Inflammatory macrophage (primary cell): ENCODE measurements around the gene C19orf47.

Experiments used
- DNase-seq, 2 donors: peaks; one replicate each; pipeline ENCODE4 v3.0.0-alpha.2; 2020 to 2022
- total RNA-seq, 18 experiments: gene quantifications; one replicate each; lab custom pipeline; 2026; ENCODE audit warnings: mixed read lengths in 6 of 18, inconsistent platforms in 2 of 18; lab: John Stamatoyannopoulos, UW

Gene C19orf47, protein sequence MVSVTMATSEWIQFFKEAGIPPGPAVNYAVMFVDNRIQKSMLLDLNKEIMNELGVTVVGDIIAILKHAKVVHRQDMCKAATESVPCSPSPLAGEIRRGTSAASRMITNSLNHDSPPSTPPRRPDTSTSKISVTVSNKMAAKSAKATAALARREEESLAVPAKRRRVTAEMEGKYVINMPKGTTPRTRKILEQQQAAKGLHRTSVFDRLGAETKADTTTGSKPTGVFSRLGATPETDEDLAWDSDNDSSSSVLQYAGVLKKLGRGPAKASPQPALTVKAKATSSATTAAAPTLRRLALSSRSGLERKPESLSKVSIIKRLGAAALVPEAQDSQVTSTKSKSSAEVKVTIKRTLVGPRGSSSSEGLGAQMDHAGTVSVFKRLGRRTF
- total RNA-seq: 2.2 to 10.1 (median 6.6) reads per million in 18 experiments

DNA sequence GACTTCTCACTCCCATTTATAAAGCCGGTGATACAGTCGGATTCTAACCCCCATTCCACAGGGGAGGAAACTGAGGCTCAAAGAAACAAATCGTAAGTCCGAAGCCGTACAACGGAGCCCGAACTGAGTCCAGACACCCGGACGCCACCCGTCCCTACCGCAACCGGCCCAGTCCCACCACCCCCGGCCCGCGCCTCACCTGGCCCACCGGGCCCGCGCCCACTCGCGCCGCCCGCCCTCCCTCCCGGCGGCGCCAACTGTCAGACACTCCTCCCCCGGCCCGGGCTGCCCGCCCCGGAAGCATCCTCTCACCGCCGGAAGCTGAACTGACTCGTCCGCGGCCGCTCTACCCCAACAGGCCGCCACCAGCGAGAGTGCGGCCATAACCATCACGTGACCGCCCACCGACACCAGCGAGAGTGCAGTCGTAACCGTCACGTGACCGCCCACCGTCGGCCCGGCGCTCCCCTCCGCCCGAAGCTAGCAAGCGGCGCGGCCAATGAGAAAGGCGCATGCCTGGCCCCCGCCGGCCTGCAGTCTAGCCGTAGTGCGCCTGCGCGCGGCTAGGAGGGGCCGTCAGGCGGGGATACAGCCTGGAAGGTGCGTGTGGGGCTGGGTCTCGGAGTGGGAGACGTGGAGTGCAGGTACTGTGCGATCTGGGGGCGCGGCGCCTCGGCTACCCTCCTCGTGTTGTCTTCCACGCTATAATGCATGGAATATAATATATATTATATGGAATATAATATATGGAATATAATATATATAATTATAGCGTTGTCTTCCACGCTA lies at the start of gene C19orf47, which contains the start of gene PLD3:
TSS of gene C19orf47 (minus strand) at position 273 of the 789 bp plus-strand sequence. CDS start 6,540 bp downstream, outside the sequence.
TSS of gene PLD3 (plus strand) at position 571 of the 789 bp plus-strand sequence. CDS start 17,789 bp downstream, outside the sequence.
- peak; percentile 99 to 100 for DNase-seq

DNA sequence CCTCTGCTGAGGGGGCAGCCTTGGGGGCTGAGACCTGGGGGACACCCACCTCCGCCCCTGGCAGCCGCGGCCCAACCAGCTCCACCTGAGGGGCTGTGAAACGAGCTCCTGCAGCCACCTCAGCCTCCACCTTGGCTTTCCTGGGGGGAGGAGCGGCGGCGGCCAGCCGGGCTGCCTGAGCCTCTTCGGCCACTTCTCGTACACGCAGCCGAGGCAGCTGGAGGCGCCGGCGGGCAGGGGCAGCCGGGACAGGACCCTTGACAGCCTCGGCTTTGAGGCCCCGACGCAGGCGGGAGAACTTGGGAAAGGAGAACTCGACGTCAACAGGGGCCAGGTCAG lies 49.3 kb upstream of the C19orf47 start:
- no peak for DNase-seq

DNA sequence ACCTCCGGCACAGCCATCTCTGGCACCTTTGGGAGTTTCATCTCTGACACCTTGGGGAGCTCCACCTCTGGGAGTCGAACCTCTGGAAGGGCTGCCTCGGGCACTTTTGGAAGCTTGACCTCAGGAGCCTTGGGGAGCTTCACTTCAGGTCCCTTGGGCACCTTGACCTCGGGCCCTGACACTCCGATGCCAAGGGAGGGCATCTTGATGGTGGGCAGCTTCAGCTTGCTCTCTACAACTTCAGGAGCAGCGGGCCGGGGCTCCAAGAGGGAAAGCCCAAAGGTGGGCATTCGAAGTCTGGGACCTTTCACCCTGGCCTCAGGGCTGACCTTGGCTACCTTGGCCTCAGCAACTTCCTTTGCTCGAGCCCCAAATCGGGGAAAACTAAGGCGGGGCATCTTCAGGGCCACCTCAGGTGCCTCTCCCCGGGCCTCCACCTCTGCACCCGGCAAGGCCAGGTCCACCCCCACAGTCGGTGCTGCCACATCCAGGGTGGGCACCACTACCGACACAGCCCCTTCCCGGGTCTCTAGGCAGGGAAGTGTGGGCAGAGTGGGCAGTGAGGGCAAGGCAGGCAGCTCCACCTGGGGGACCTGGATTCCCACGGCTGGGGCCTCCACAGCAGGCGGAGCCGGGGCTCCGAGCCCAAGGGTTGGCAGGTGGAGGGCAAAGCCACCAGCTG lies 48.8 kb upstream of the C19orf47 start:
- no peak for DNase-seq

DNA sequence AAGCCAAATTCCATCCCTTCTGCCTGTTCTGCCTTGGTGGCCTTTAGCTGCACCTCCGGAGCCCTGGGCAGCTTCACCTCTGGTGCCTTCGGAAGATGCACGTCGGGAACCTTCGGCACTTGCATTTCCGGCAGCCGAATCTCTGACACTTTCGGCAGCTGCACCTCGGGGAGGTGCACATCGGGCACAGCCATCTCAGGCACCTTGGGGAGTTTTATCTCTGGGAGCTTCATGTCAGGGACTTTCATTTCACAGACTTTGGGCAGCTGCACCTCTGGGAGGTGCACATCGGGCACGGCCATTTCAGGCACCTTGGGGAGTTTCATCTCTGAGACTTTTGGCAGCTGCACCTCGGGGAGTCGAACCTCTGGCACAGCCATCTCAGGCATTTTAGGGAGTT lies 47.8 kb upstream of the C19orf47 start:
- no peak for DNase-seq

DNA sequence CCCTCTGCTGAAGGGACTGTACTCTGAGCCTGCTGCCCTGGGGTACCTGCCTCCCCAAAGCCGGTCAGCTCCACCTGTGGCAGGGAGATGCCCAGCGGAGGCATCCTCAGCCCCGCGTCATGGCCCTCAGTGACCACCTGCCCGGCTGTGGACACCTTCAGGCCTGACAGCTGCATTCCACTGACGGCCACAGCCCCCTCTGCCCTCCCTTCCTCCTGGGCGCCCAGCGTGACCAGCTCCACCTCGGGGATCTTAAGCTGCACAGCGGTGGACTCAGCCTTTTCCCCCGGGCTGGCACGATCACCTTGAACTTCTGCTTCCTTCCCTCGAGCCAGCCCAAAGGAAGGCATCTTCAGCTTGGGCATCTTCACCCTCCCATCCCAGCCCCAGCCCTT lies 46.6 kb upstream of the C19orf47 start:
- no peak for DNase-seq

DNA sequence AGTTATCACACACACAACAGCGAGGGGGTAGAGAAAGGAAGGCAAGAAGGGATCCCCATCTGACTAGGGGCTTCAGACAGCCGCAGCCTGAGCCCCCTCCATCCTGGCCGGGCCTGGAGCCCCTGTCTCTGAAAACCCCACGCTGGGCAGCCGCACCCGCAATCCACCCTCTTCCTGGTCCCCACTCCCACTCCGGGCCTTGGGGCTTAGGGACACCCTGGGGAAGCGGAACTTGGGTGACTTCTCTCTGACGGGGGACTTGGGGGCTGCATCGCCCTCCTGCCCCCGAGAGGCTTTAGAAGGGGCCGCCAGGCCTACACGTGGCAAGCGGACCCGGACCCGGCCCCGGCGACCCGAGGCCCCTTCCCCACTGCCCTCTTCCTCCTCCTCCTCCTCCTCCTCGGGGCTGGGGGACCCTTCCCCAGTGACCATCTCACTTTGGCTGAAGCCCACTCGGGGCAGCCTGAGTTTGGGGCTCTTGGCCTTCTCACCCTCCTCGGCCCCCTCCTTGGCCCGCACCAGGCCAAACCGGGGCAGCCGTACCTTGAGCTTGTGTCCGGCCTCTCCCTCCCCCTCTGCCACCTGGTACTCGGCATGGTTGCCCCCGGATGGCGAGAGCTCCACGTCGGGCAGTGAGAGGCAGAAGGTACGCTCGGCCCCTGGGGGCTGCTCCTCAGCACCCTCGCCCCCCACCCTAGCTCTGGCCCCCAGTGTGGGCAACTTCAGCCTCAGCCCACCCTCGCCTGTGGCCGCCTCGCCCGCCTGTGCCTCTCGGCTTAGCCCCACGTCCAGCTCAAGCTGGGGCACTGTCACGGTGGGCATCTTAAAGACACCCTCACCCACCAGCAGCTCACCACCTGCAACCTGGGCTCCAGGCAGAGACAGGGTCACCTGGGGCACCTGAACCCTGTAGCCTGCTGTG lies 46.0 kb upstream of the C19orf47 start:
- DNase-seq: no peak

DNA sequence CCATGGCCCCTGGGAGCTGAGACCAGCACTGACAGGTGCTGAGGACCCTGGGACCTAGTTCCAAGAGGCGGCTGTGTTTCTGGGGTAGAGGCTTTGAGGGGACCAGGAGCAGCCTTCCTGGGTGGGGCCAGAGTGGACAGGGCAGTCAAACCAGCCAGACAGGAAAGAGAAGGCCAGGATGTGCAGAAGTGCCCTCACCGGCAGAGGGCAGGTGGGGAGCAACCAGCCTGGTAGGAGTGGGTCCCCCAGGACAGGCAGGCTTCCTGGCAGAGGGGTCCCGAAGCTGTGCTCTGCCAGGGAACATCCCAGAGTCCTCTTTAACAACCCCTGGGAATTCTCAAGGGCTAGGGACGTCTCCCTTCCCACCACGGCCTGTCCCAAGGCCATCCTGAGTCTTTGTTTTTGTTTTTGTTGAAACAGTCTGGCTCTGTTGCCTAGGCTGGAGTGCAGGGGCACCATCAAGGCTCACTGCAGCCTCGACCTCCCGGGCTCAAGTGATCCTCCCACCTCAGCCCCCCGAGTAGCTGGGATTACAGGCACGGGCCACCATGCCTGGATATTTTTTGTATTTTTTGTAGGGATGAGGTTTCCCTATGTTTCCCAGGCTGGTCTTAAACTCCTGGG lies 44.8 kb upstream of the C19orf47 start:
- DNase-seq: no peak

DNA sequence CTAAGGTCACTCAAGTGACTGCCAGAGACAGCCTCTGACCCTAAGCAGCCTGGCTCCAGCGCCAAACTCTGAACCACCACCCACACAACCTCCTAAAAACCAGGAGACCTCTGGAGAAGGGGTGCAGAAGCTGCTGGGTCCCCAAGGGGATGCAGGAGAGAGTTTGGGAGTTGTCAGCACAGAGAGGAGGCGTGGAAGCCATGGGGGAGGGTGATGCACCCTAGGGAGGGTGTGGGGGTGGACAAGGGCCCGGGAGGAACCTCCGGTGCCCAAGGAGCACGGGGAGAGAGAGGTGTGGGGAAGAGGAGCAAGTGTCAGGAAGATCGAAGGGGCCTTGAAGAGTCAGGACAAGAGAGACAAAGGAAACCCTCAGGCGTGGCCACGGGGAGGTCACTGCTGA lies 43.9 kb upstream of the C19orf47 start:
- DNase-seq: no peak

DNA sequence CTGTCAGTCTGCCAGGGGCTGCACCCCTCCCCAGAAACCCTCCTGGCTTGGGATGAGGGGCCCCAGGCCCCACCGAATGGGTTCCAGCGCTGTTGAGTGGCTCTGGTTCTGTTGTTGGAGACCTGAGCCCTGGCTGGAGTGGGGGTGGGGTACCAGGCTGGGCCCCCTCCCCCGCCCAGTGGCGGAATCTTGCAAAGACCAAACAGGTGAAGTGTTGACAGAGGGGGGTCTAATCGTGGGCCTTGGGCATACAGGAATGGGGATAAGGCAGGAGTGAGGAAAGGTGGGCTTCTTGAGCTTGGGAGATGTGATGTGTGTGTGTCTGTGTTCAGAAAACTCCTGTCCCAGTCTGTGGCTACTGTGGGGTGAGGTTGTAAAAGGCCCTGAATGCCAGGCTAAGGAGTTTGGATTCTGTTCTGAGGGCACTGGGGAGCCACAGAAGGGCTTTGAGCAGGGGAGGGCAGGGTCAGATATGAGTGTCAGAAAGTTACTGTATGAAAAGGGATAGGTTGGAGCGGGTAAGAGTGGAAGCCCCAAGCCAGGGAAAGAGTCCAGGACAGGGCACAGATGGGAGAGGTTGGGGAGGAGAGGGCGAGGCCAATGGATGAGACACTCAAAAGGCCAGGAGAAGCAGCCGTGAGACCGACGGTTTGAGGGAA lies 42.0 kb upstream of the C19orf47 start, which contains the start of gene HIPK4:
TSS of gene HIPK4 (minus strand) at position 98 of the 659 bp plus-strand sequence. CDS start 279 bp downstream, outside the sequence.
- DNase-seq: no peak

DNA sequence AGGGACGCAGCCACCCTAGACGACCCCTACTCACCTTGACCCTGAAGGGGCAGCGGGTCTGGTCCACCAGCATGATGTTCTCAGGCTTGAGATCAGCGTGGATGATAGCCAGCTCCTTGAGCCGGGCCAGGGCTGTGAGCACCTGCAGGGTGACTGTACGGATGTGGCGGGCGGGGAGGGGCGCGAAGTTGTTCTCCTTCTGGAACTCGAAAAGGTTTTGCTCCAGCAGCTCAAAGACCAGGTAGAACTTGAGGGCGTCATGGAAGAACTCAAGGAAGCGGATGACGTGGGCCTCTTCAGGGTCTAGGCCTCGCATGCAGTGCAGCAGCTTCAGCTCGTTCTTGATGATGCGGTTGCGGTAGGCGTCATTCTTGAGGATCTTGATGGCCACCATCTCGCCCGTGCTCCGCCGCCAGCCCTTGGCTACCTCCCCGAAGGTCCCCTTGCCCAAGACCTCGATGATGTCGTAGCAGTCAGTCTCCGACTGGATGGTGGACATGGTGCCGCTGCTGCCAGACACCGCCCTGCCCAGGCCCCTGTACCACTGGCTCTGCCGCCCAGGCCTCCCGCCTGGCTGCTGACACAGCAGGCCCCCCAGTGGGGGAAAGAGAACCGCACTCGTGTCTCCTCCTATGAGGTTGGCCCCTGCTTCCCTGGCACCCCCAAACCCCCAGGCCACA lies 41.3 kb upstream of the C19orf47 start:
- DNase-seq: no peak

DNA sequence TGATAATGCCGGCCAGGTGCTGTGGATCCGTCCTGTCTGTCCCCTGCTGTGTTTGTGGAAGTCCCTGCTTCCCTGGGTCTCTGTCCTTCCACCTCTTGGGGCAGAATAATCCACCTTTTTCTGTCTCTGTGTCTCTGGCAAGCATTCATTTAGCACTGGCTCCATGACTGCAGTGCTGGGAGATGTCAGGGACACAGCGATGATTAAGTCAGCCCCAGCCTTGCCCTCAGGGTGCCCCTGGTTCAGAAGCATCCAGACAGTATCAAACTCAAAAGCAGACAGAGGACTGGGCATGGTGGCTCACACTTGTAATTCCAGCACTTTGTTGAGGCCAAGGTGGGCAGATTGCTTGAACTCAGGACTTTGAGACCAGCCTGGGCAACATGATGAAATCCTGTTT lies 40.3 kb upstream of the C19orf47 start:
- no peak for DNase-seq

DNA sequence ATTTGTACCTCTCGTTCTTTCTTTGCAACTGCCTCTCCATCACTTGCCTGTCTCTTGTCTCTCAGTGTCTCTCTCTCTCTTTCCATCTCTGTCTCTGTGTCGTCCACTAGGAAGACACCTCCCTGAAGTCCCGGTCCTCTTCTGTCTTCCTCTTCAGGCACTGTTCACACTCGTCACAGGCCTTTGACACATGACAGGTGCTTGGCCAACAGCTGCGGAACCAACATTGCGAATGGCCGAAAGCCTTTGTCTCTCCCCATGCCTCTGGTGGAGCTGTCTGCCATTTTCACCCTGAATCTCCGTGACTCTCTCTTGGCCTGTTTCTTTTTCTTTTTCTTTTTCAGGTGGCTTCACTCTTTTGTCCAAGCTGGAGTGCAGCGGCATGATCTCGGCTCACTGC lies 39.0 kb upstream of the C19orf47 start:
- DNase-seq: no peak

DNA sequence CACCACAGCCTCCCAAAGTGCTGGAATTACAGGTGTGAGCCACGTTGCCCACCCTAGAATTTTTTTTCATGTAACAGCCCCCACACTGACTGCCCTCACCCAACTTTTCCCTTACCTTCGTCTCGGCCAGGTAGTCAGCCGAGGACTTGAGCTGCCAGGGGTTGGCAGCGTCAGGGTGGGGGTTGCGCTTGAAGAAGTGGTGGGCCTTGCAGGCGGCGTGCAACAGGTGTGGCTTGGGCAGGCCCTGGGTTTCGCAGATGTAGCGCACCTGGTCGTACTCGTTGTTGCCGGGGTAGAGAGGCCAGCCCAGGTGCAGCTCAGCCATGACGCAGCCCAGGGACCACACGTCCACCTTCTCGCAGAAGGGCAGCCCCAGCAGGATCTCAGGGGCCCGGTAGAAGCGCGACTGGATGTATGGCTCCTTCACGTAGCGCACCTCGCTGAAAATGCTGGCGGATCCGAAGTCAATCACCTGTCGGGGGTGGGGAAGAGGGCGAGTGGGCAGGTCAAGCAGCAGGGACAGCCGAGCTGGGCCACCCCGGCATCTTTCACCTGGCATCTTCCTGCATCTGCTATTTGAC lies 35.6 kb upstream of the C19orf47 start:
- DNase-seq: no peak

DNA sequence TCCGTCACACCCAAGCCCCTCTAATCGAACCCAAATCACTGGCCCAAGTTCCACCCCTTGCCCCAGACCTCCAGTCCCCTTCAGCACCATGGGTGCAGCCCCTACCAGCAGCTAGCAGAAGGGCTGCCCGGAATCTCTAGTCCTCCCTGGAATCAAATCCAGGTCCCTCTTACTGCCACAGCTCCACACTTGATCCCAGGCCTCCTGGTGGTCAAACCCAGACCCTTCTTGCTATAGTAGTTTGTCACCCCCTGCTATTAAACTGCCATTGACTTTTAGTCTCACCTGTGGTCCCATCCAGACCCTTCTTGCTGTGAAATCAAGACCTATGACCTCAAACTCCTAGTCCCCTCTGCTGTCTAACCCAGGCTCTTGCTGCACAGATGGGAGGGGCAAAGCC lies 33.1 kb upstream of the C19orf47 start:
- no peak for DNase-seq

DNA sequence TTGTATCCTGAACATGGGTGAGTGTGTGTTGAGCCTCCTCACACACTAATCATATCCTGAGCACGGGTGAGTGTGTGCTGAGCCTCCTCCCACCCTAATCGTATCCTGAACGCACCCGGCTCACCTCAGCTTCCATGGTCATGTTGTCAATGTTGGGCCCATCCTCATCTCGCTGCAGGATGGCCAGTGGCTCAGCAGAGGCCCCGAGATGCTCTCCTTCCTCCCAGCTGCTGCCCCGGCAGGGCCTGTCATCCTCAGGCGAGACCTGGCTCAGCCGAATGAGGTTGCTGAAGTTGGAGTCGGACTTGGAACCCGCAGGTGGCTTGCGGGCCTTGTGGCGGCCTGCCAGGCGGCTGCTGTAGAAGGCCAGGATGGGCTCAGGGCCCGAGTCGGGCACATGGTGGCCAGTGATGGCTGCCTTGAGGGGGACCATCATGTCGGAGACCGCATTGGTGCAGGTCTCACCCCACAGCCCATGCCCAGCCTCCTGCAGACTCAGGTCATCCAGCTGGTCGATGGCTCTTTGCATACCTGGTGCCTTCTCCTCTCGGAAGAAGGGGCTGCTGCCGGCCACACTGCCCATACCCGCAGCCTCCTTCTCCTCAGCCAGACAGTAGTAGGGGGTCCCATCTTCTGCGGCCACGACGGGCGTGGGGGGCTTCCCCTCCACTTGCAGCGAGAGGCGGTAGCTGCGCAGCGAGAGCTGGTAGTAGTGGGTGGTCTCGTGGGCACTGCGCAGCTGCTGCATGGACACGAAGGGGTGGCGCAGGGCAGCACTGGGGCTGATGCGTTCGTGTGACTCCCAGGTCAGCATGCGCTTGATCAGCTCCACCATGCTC lies 32.2 kb upstream of the C19orf47 start:
- no peak for DNase-seq

DNA sequence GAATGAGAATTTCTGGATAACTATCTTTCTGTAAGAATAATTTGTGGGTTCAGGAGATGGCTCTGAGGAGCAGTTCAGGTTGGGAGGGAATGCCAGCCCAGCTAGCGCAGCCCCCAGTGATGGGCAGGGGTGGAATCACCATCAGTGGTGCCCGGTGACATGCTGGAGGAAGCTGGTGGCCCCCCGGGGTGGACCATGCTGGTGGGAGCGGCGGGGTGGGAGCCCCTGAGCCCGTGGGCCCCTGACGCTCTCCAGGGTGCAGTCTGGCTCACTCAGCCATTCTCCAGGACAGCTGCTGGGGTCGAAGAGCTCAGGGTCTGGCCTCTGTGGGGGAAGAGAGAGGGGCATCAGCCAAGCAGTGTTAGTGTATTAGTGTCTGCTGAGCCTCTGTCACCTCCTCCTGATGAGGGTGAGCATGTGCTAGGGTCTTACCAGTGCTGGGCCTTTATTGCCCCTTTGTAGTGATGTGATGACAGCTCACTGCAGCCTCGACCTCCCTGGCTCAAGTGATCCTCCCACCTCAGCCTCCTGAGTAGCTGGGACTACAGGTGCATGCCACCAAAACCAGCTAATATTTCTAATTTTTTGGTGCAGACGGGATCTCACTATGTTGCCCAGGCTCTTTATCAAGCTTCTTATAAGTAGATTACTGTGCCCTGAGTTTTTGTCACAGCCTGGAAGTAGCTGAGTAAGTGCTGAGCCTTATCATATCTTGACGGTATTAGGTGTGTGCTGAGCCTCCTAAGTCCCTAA lies 31.4 kb upstream of the C19orf47 start:
- DNase-seq: no peak

DNA sequence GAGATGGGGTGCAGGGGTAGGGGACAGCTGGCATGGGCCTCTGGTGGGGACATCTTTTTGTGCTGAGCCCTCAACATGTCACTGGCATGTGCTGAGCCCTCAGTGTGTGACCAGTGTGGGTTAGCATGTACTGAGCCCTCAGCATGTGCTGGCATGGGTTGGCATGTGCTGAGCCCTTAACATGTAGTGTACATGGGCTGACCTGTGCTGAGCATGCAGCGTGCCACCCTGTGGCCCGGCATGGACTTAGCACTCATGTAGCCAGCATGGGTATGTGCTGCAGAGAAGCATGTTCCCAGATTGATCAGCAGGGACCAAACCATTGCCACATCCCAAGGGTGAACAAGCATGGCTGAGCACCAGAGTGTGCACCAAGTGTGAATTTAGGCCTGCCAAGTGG lies 30.3 kb upstream of the C19orf47 start:
- no peak for DNase-seq

DNA sequence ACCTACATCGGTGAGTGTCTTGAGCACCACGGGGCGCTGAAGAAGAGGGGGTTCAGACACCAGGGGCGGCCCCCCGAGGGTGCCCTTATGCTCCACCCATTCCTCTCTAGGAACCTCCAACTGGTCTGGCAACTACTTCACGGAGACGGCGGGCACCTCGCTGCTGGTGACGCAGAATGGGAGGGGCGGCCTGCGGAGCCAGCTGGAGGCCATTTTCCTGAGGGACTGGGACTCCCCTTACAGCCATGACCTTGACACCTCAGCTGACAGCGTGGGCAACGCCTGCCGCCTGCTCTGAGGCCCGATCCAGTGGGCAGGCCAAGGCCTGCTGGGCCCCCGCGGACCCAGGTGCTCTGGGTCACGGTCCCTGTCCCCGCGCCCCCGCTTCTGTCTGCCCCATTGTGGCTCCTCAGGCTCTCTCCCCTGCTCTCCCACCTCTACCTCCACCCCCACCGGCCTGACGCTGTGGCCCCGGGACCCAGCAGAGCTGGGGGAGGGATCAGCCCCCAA lies 29.7 kb upstream of the C19orf47 start:
- no peak for DNase-seq
